ENCODE data around the gene TCF7L2.

The TCF7L2 gene

DNA sequence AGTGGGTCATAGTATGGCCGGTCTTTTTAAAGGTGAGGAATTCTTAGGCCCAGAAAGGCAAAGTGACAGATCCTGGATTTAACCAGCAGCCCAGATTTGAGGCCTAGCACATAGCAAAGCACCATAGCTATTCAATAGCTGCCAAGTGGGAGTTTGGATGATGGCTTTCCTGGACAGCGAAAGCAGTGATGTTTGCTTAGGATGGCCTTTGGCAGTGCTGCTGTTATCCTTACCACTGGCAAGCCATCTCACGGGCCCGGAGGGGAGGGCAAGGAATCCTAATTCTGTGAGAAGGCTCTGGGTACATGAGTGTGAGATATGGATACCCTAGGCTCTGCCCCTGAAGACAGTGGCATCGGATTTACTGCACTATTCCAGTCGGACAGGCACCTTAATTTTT, 50.4 kb downstream of the TCF7L2 start:
- no peak for DNase-seq

- DNase-seq = no peak
Measured at GRCh38 chr10:113000876-113001598, 51.0 kb downstream of the TCF7L2 start.

GRCh38 chr10:113001599-113002448, 51.8 kb downstream of the TCF7L2 start:
- DNase-seq = no peak

DNA sequence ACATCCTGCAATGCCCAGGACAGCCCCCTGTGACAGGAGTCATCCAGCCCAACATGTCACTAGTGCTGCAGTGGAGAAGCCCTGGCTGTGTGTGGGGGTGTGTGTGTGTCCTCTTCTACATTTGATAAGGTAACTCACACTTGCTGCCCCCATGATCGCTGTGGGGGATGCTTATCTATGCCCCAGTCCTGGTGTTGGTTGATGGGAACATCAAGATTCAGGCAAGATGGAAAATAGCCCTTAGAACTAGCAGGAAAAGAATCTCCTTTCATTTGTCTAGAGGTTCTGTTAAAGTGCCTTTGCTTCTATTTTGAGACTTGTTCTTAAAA, 52.4 kb downstream of the TCF7L2 start:
- DNase-seq = no peak

DNA sequence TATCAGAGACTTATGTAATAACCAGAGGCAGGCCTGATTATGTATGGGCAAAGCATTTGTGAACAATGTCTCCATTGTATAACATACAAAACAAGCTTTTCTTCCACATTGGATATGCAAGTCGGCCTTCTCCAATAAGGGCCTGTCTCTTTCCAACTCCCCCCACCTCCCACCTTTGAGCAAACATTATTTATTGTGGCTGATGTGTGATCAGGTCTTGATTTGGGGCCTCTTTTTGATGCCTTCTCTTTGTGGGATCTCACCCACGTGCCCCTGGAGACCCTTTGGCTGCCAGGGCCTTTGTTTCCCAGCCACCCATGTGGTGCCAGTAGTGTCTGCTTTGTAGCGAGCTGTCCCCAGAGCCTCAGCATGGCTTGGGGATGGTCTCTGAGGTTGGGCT, 53.0 kb downstream of the TCF7L2 start:
- DNase-seq = peak; percentile 57 to 71

GRCh38 chr10:113004069-113004618, 54.1 kb downstream of the TCF7L2 start:
- DNase-seq = no peak

GRCh38 chr10:113005380-113005779, 55.3 kb downstream of the TCF7L2 start:
- no peak for DNase-seq

GRCh38 chr10:113006656-113007342, 56.8 kb downstream of the TCF7L2 start:
- DNase-seq = no peak

- DNase-seq = no peak
Measured at GRCh38 chr10:113007343-113007771, 57.3 kb downstream of the TCF7L2 start.

DNA sequence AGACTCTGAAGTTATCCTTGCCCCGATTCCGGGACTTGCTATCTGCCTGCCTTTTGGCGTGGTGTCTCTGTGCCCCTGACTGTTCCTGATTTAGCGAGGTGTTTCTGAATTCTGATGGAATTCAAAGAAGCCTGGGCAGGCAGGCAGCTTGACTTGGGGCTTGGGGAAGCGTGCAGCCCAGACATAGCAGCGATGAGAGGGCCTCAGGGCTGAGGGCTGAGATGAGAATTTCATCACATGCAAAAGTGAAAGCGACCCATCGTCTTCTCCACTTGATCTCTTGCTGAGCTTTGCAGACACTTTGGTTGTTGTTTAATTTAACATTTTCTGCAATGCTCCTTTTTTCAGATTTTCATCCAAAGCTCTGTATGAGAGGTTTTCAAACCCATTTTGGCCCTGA, 57.8 kb downstream of the TCF7L2 start:
- DNase-seq = no peak

GRCh38 chr10:113011592-113012374, 61.7 kb downstream of the TCF7L2 start:
- no peak for DNase-seq

DNA sequence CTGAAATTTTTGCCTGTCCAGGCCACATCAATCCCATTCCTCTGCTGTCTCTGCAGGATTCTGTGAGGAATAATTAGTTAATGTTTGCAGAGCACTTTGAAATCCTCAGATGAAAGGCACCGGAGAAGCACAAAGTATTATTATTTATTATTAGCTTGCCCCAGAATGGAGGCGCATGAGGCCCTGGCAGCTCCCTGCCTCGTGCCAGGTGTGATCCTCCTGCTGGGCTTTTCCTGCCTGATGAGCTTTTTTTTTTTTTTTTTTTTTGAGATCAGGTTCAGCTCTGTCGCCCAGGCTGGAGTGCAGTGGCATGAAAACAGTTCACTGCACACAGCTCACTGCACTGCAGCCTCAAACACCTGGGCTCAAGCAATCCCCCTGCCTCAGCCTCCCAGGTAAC, 65.2 kb downstream of the TCF7L2 start:
- no peak for DNase-seq

DNA sequence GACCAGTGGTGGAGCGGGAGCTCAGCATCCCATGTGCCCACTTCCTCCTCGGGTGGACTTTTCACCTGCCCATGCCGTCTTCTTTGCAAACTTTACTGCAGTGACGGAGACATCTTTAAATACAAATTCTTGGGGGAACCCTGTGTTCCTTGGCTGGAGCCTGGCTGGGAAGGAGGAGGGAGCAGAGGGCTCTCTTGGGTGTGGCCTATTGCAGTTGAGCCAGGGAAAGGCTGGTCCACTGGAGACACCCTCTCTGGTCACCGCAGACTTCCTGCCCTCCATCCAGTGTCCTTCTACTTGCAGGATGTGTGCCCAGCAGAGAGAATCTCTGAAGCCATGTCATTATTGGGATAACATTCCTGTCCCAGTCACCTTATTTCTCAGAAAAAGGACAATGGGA, 67.3 kb downstream of the TCF7L2 start:
- no peak for DNase-seq

DNA sequence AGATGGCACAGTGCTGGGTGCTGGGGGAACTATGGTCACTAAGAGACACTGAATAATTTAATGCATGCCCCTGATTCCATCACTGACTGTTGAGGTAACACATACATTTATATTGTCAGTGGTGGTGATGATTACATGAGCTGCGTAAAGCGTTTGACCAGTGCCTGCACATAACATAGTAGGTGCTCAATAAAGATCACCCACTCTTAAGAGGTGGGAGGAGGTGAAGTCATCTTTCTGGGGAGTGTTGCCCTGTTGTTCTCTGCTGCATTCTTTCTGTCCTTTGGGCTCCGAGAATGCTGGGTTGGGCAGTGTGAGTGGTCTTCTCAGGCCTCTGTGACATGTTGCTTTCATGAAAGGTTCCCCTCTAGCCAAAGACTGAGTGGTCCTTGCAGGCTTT, 68.0 kb downstream of the TCF7L2 start:
- no peak for DNase-seq

DNA sequence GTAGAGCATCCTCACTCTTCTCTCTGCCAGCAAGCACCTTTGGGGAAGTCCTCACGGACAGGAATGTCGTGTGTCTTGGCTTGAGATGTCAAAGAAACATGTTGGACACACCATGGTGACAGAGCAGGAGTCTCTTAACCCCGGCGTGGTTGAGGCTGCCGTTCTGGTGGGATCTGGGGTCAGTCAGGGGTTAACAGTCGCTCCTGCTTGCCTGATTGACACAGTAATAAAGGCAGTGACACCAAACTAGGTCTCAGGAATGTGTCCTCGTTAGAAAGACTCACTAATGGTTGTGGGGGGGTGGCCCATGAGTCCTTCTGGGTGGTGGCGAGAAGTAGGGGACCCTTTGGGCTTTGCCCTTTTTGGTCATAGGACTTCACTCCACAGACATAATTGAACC, 69.0 kb downstream of the TCF7L2 start:
- no peak for DNase-seq

DNA sequence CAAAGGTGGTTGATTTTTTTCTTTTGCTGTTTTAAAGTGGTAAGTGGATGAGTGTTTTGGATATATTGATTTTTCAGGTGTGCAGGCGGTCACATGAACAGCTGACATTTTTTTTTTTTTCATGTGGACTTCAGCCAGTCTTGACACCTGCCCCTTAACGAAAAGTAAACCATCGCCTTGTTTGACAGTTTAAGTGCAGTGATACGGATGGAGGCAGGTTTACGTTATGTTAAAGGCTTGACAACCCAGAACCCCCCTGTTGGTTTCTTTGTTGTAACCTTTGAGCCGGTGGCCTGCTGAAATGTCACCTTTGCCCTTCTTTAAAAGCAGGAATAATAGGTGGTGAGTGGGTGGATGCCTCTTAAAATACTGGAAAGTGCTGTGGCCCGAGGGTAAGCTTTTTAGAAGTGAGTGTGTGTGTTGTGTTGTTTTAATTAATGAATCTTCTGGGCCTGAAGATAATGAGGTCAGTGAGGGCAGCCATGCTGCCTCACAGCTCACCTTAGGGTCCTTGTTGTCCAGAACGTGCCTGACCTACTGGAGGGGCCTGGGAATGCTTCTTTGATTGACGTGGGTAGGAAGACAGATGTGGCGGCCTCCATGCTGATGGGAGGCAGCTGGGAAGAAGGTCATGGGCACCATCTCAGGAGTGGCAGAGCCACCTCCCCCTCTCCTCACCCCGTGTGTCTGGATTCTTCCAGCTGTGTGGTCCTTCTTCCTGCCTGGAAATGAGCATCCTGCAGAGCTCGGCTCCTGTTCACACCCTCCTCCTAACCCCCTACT, 69.8 kb downstream of the TCF7L2 start:
- DNase-seq = no peak

DNA sequence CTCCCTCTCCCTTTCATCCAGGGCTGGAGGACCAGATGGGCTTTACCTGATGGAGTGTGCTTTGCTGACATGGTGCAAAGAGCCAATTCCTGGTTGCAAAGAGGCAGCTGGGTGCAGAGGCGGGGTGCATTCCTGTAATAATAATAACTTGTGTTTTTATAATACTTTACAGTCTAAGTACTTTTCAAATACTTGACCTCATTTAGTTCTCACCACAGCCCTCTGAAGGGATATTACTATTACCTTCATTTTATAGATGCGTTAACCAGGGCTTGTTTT, 70.4 kb downstream of the TCF7L2 start:
- no peak for DNase-seq

GRCh38 chr10:113020838-113021237, 70.8 kb downstream of the TCF7L2 start:
- no peak for DNase-seq

GRCh38 chr10:113021268-113022040, 71.4 kb downstream of the TCF7L2 start:
- DNase-seq = peak in 1 of 2 donors; percentile 47

GRCh38 chr10:113022265-113022664, 72.2 kb downstream of the TCF7L2 start:
- DNase-seq = no peak

- DNase-seq = no peak
Measured at GRCh38 chr10:113023017-113023416, 73.0 kb downstream of the TCF7L2 start.

Data from hippocampal formation (tissue), 2 donors.